Measurements from ENCODE around the gene ZNF438.

Gene ZNF438

GRCh38 chr10:30873411-30873810 lies 158.3 kb downstream of the ZNF438 start:
- TF ChIP-seq NFIC (IDR thresholded peaks at IDR 0.05) (no peak), USF1 (IDR thresholded peaks at IDR 0.05) (no peak), TCF12 (IDR thresholded peaks at IDR 0.05; ENCODE audit: low read depth) (no peak), RAD21 (IDR thresholded peaks at IDR 0.05; ENCODE audit: low read depth) (no peak), TAF1 (IDR thresholded peaks at IDR 0.05; ENCODE audit: low read depth) (no peak), EGR1 (IDR thresholded peaks at IDR 0.05) (no peak), CREB1 (IDR thresholded peaks at IDR 0.05; ENCODE audit: low read depth) (no peak), EP300 (IDR thresholded peaks at IDR 0.05; ENCODE audit: borderline replicate concordance) (no peak), REST (IDR thresholded peaks at IDR 0.05; ENCODE audit: low read depth) (no peak), TEAD4 (IDR thresholded peaks at IDR 0.05) (no peak), CEBPB (IDR thresholded peaks at IDR 0.05) (no peak), ZBTB7A (IDR thresholded peaks at IDR 0.05; ENCODE audit: low read depth) (no peak), FOXM1 (IDR thresholded peaks at IDR 0.05; ENCODE audit: borderline replicate concordance, low read depth) (no peak), YY1 (IDR thresholded peaks at IDR 0.05; ENCODE audit: low read depth) (no peak), MAX (IDR thresholded peaks at IDR 0.05) (no peak)

GRCh38 chr10:30870896-30871295 lies 160.8 kb downstream of the ZNF438 start:
- TF ChIP-seq EGR1 (IDR thresholded peaks at IDR 0.05) (no peak), TEAD4 (IDR thresholded peaks at IDR 0.05) (no peak)

GRCh38 chr10:30869566-30869965 lies 162.1 kb downstream of the ZNF438 start:
- TF ChIP-seq CEBPB (IDR thresholded peaks at IDR 0.05) (no peak), USF1 (IDR thresholded peaks at IDR 0.05) (no peak), REST (IDR thresholded peaks at IDR 0.05; ENCODE audit: low read depth) (no peak), TCF12 (IDR thresholded peaks at IDR 0.05; ENCODE audit: low read depth) (no peak), EGR1 (IDR thresholded peaks at IDR 0.05) (no peak), EP300 (IDR thresholded peaks at IDR 0.05; ENCODE audit: borderline replicate concordance) (no peak), RAD21 (IDR thresholded peaks at IDR 0.05; ENCODE audit: low read depth) (no peak), TAF1 (IDR thresholded peaks at IDR 0.05; ENCODE audit: low read depth) (no peak), FOXM1 (IDR thresholded peaks at IDR 0.05; ENCODE audit: borderline replicate concordance, low read depth) (no peak), MAX (IDR thresholded peaks at IDR 0.05) (no peak), NFIC (IDR thresholded peaks at IDR 0.05) (no peak), CREB1 (IDR thresholded peaks at IDR 0.05; ENCODE audit: low read depth) (no peak), TEAD4 (IDR thresholded peaks at IDR 0.05) (no peak), ZBTB7A (IDR thresholded peaks at IDR 0.05; ENCODE audit: low read depth) (no peak), YY1 (IDR thresholded peaks at IDR 0.05; ENCODE audit: low read depth) (no peak)

GRCh38 chr10:30868611-30869010 lies 163.1 kb downstream of the ZNF438 start:
- TF ChIP-seq RAD21 (IDR thresholded peaks at IDR 0.05; ENCODE audit: low read depth) (no peak), CREB1 (IDR thresholded peaks at IDR 0.05; ENCODE audit: low read depth) (no peak), EGR1 (IDR thresholded peaks at IDR 0.05) (no peak), FOXM1 (IDR thresholded peaks at IDR 0.05; ENCODE audit: borderline replicate concordance, low read depth) (no peak), REST (IDR thresholded peaks at IDR 0.05; ENCODE audit: low read depth) (no peak), NFIC (IDR thresholded peaks at IDR 0.05) (no peak)

- TF ChIP-seq REST (IDR thresholded peaks at IDR 0.05; ENCODE audit: low read depth) (no peak), TAF1 (IDR thresholded peaks at IDR 0.05; ENCODE audit: low read depth) (no peak), MAX (IDR thresholded peaks at IDR 0.05) (no peak), USF1 (IDR thresholded peaks at IDR 0.05) (no peak), CEBPB (IDR thresholded peaks at IDR 0.05) (no peak), EGR1 (IDR thresholded peaks at IDR 0.05) (no peak), RAD21 (IDR thresholded peaks at IDR 0.05; ENCODE audit: low read depth) (no peak), EP300 (IDR thresholded peaks at IDR 0.05; ENCODE audit: borderline replicate concordance) (no peak), NFIC (IDR thresholded peaks at IDR 0.05) (no peak), ZBTB7A (IDR thresholded peaks at IDR 0.05; ENCODE audit: low read depth) (no peak)
Measured at GRCh38 chr10:30866896-30867295, 164.8 kb downstream of the ZNF438 start.

Data from Ishikawa (cell line).